ENCODE results near the gene GAMT.

DNA sequence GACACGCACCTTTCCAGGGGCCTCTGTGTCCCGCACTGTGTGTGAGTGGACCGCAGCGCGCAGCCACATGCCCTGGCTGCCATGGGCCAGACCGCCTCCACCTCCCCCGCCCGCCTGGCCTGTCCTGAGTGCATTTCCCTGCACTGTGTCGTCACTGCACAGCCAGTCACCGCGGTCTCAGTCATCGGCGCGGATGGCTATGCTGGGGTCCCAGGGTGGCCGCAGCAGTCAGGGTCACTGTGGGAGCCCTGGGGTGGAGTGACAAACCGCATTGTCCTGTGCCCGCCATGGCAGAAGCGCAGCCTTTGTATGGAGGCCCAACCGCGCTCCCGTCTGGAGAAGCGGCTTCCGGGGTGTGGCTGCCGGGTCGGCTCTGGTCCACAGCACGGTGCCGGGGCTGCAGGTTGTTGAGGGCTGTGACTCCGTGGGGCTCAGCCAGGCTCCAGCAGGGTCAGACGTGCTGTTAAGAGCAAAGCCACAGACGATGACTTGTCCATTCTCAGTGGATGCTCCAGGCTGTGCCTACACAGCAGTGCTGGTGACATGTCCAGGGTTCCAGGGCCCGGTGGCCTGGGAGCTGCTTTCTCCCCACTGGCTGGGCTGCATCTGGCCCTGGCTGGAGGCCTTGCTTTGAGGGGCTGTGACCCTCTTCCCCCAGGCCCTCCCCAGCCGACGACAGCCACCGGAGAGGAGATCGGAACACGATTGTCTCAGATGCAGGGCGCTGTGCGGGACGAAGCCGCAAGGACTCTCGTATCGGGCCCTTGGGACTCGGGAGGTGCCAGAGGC is 24.0 kb downstream of the GAMT start:
- TF ChIP-seq, protein P1, sequence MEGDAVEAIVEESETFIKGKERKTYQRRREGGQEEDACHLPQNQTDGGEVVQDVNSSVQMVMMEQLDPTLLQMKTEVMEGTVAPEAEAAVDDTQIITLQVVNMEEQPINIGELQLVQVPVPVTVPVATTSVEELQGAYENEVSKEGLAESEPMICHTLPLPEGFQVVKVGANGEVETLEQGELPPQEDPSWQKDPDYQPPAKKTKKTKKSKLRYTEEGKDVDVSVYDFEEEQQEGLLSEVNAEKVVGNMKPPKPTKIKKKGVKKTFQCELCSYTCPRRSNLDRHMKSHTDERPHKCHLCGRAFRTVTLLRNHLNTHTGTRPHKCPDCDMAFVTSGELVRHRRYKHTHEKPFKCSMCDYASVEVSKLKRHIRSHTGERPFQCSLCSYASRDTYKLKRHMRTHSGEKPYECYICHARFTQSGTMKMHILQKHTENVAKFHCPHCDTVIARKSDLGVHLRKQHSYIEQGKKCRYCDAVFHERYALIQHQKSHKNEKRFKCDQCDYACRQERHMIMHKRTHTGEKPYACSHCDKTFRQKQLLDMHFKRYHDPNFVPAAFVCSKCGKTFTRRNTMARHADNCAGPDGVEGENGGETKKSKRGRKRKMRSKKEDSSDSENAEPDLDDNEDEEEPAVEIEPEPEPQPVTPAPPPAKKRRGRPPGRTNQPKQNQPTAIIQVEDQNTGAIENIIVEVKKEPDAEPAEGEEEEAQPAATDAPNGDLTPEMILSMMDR (conservative IDR thresholded peaks at IDR 0.05; ENCODE audit: low read length) = no peak
- no peak for TF ChIP-seq EZH2phosphoT487 (IDR thresholded peaks at IDR 0.05; ENCODE audit: borderline replicate concordance)
